GM12878 (cell line): ENCODE data around the gene CCL7. TPM values are rescaled to one million over a fixed set of nuclear protein-coding genes. Genes with fewer than 3 reads are reported as not detected.

Experiments used
- ATAC-seq: fragments of 200-7000 bp; cut with Tn5 transposase; 3 replicates; pipeline ENCODE4 v1.9.1; 2020; ENCODE audit warnings: mild to moderate bottlenecking, moderate library complexity
- BruUV-seq: library from RNA; stranded (reverse); fragments of 400-500 nt; replicated peaks from 2 replicates; lab custom pipeline; 2021; lab: Mats Ljungman, UMichigan
- CTCF ChIA-PET: fragments of 300-600 bp; sonication (Branson Sonifier 250); formaldehyde crosslinking; extraction: SDS; loops from one replicate; lab custom pipeline; 2021; ENCODE audit warnings: inconsistent platforms; lab: Yijun Ruan, JAX
- POLR2A ChIA-PET: fragments of 350-600 bp; formaldehyde crosslinking; extraction: SDS; loops from one replicate; lab custom pipeline; 2021; ENCODE audit warnings: inconsistent platforms; lab: Charles Lee
- RAD21 ChIA-PET: fragments of 300-600 bp; sonication (Branson Sonifier 250); formaldehyde crosslinking; loops from one replicate; lab custom pipeline; 2023; ENCODE audit warnings: antibody characterized with exemption; ENCODE audit not compliant: unreplicated experiment; lab: Charles Lee
- SMC1A ChIA-PET: fragments of 300-600 bp; sonication (Branson Sonifier 250); formaldehyde crosslinking; loops from one replicate; lab custom pipeline; 2023; ENCODE audit not compliant: unreplicated experiment, uncharacterized antibody; lab: Charles Lee
- DNase-seq: peaks from one replicate; pipeline ENCODE4 v3.0.0-alpha.2; 2011; ENCODE audit warnings: low read depth, low spot score
- FAIRE-seq: peaks from 3 replicates; lab custom pipeline; 2011; peaks lifted over from hg19 to GRCh38; lab: Jason Lieb, UNC
- H2AFZ ChIP-seq: 2 replicates; pipeline ENCODE4 v1.6.0; 2011; ENCODE audit warnings: low read depth, low read length, control low read depth; ENCODE audit not compliant: control insufficient read depth
- H3K27ac ChIP-seq: 2 replicates; pipeline ENCODE4 v1.5.1; 2011; ENCODE audit warnings: control low read depth; ENCODE audit not compliant: control insufficient read depth, insufficient read depth
- H3K27me3 ChIP-seq, 2 experiments: replicated peaks in 1 of 2; 2 replicates each; pipeline versions ENCODE4 v1.6.0 to v1.6.1; 2011; ENCODE audit warnings: low read length in 1 of 2; ENCODE audit not compliant: control insufficient read depth in 2 of 2, insufficient read depth in 2 of 2
- H3K36me3 ChIP-seq, 2 experiments: 2 replicates each; pipeline ENCODE4 v1.5.1; 2011; ENCODE audit warnings: low read length in 1 of 2; ENCODE audit not compliant: control insufficient read depth in 2 of 2, insufficient read depth in 2 of 2
- H3K4me1 ChIP-seq: 2 replicates; pipeline ENCODE4 v1.6.1; 2011; ENCODE audit warnings: mild to moderate bottlenecking, low read length, moderate library complexity, mixed read lengths; ENCODE audit not compliant: control insufficient read depth, insufficient read depth
- H3K4me2 ChIP-seq: 2 replicates; pipeline ENCODE4 v1.6.0; 2011; ENCODE audit warnings: control low read depth; ENCODE audit not compliant: control insufficient read depth, insufficient read depth
- H3K4me3 ChIP-seq: fragments of 200-600 bp; sonication (generic); 2 replicates; pipeline ENCODE4 v1.5.1; 2016
- H3K79me2 ChIP-seq: 2 replicates; pipeline ENCODE4 v1.6.0; 2011; ENCODE audit warnings: low read length; ENCODE audit not compliant: control insufficient read depth, insufficient read depth
- H3K9ac ChIP-seq: 2 replicates; pipeline ENCODE4 v1.8.0; 2011; ENCODE audit warnings: low read length, control low read depth, mixed read lengths; ENCODE audit not compliant: control insufficient read depth, insufficient read depth
- H3K9me3 ChIP-seq: replicated peaks from 3 replicates; pipeline ENCODE4 v1.5.1; 2011; ENCODE audit warnings: mild to moderate bottlenecking, low read length; ENCODE audit not compliant: control insufficient read depth, insufficient read depth
- H4K20me1 ChIP-seq: 2 replicates; pipeline ENCODE4 v1.6.0; 2011; ENCODE audit not compliant: control insufficient read depth, insufficient read depth
- FOXK2 ChIP-seq: fragments of 450-650 bp; IDR thresholded peaks from 2 replicates; pipeline ENCODE4 v1.6.1; 2017; ENCODE audit warnings: mild to moderate bottlenecking, moderate library complexity
- LARP7 ChIP-seq: fragments of 450-650 bp; IDR thresholded peaks from 2 replicates; pipeline ENCODE4 v1.6.1; 2017; ENCODE audit warnings: mild to moderate bottlenecking
- MTA2 ChIP-seq: fragments of 450-650 bp; IDR thresholded peaks from 2 replicates; pipeline ENCODE4 v1.6.1; 2016; ENCODE audit warnings: low read depth, mild to moderate bottlenecking, moderate library complexity
- NFYA ChIP-seq: IDR thresholded peaks from 2 replicates; pipeline ENCODE4 v1.6.1; 2011; ENCODE audit warnings: low read depth, mild to moderate bottlenecking, low read length, improper control_type of control experiment, borderline replicate concordance
- RELA ChIP-seq: fragments of 450-650 bp; IDR thresholded peaks from 2 replicates; pipeline ENCODE4 v1.8.0; 2014; ENCODE audit warnings: borderline replicate concordance; ENCODE audit not compliant: partially characterized antibody
- SIX5 ChIP-seq: IDR thresholded peaks from 2 replicates; pipeline ENCODE4 v1.6.1; 2011; ENCODE audit warnings: mild to moderate bottlenecking, low read depth, low read length, moderate library complexity; ENCODE audit not compliant: severe bottlenecking
- SRF ChIP-seq, 2 experiments: IDR thresholded peaks; 2 replicates each; pipeline ENCODE4 v1.6.1; 2011; ENCODE audit warnings: low read depth in 2 of 2, low read length in 2 of 2, mild to moderate bottlenecking in 1 of 2, moderate library complexity in 1 of 2
- WGBS: methylation state at CpG from one replicate; pipeline ENCODE4 v1.1.6; 2016; ENCODE audit warnings: low lambda C conversion rate; ENCODE audit not compliant: insufficient replicate concordance, insufficient coverage; ENCODE audit errors: missing lambda C conversion rate; 5-methylcytosine and 5-hydroxymethylcytosine counted together
- in situ Hi-C: fragments of 300-500 bp; cut with MboI; formaldehyde crosslinking; loops from 9 replicates; pipeline ENCODE4 v1.14.3; 2018; ENCODE audit warnings: mixed read lengths
- intact Hi-C: fragments of 100-400 bp; cut with micrococcal nuclease; formaldehyde crosslinking; loops from one replicate; pipeline ENCODE4 v1.14.2; 2022; ENCODE audit not compliant: unreplicated experiment
- polyA plus RNA-seq, 11 experiments: library from polyadenylated mRNA; depleted of rRNA in 4 of 11; unstranded in 6 of 11; stranded (reverse) in 5 of 11; fragments of >200 nt; fragmentation: Nextera tagmentation in 4 of 11; fragmentation: Illumina TruSeq in 1 of 11; extraction: Ambion mirVana in 4 of 11; extraction: Trizol in 1 of 11; gene quantifications; 1 replicate in 1 of 11; 2 replicates in 10 of 11; pipeline versions ENCODE4 v1.2.1 to v1.2.3, GENCODE V29; 2011 to 2016; ENCODE audit warnings: inconsistent platforms in 2 of 11, missing spikeins in 2 of 11, low read depth in 1 of 11
- total RNA-seq, 4 experiments: library from RNA; depleted of rRNA in 3 of 4; stranded (reverse); fragments of >200 nt in 3 of 4; fragmentation: Illumina TruSeq in 1 of 4; extraction: Trizol in 1 of 4; gene quantifications; 2 replicates each; pipeline versions ENCODE4 v1.2.1 to v1.2.3, GENCODE V29; 2013 to 2021
- TF ChIP-seq, protein P1 (sequence below): fragments of 450-650 bp; formaldehyde crosslinking; IDR thresholded peaks from 2 replicates; pipeline ENCODE4 v1.4.0; 2020; ENCODE audit warnings: mild to moderate bottlenecking, moderate library complexity

Gene CCL7
- total and polyA plus RNA-seq, 10 of the 15 experiments (the other 5 are each of a cell fraction or from before 2014, with no cell fraction given), result not detected

DNA sequence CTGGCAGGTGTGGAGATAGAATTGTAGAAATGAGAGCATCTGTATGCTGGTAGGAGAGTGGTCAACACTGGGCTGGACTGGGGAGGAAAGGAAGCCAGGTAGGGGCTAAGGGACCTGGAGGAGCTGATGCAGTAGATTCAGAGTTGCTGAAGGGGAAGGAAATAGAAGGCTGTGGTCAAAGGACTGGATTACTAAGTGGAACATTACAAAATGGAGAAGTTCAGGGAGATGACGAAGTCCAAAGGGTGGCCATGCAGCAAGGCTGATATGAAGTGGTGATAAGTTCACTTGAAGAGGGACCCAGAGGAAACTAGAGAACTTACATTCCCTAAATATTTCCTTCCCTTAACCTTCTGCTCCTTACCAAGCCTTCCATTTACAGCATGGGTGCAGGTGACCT, 23.6 kb upstream of the CCL7 start:
- ChIA-PET RAD21 (no interaction called here), POLR2A (no interaction called here), CTCF (no interaction called here), SMC1A (no interaction called here)
- H3K36me3 ChIP-seq, result no peaks in the 10 kb centered on the region
- no peaks in the 10 kb centered on the region; the same call in 2 of the 3 replicates for H3K9me3 ChIP-seq
- H3K27ac ChIP-seq, result no peak overlapping the region
- no peak for TF ChIP-seq MTA2
- no peak for TF ChIP-seq NFYA
- no peak for TF ChIP-seq SRF (IDR thresholded peaks at IDR 0.05; ENCODE audit: low read depth in 2 of 2, low read length in 2 of 2)
- no peak for TF ChIP-seq SIX5
- TF ChIP-seq, protein P1, sequence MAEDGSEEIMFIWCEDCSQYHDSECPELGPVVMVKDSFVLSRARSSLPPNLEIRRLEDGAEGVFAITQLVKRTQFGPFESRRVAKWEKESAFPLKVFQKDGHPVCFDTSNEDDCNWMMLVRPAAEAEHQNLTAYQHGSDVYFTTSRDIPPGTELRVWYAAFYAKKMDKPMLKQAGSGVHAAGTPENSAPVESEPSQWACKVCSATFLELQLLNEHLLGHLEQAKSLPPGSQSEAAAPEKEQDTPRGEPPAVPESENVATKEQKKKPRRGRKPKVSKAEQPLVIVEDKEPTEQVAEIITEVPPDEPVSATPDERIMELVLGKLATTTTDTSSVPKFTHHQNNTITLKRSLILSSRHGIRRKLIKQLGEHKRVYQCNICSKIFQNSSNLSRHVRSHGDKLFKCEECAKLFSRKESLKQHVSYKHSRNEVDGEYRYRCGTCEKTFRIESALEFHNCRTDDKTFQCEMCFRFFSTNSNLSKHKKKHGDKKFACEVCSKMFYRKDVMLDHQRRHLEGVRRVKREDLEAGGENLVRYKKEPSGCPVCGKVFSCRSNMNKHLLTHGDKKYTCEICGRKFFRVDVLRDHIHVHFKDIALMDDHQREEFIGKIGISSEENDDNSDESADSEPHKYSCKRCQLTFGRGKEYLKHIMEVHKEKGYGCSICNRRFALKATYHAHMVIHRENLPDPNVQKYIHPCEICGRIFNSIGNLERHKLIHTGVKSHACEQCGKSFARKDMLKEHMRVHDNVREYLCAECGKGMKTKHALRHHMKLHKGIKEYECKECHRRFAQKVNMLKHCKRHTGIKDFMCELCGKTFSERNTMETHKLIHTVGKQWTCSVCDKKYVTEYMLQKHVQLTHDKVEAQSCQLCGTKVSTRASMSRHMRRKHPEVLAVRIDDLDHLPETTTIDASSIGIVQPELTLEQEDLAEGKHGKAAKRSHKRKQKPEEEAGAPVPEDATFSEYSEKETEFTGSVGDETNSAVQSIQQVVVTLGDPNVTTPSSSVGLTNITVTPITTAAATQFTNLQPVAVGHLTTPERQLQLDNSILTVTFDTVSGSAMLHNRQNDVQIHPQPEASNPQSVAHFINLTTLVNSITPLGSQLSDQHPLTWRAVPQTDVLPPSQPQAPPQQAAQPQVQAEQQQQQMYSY (CRISPR knock-in tag), result no peak
- TF ChIP-seq FOXK2, result no peak
- TF ChIP-seq LARP7, result no peak
- TF ChIP-seq RELA, result no peak
- H4K20me1 ChIP-seq, result no peaks in the 10 kb centered on the region
- no peak overlapping the region for H3K9ac ChIP-seq
- H2AFZ ChIP-seq, result no peak overlapping the region
- BruUV-seq, result no TSS peak
- DNase-seq, result no peak
- H3K4me1 ChIP-seq, result peaks cover 25% of the 10 kb centered on the region
- H3K79me2 ChIP-seq, result no peaks in the 10 kb centered on the region
- peaks cover 0 to 2% of the 10 kb centered on the region in 2 experiments; a peak in 1 of 4 replicates for H3K27me3 ChIP-seq
- in situ Hi-C loops (no loop called here), intact Hi-C loops (no loop called here)
- 0% methylated on average over 1 of the region's 1 CpG for WGBS
- no peak overlapping the region for H3K4me2 ChIP-seq
- H3K4me3 ChIP-seq, result no peak overlapping the region
- FAIRE-seq, result no peak
- no peak for ATAC-seq
